Activated B cell treated with CpG ODN at 0.5 μM for 24 hours (primary cell): ENCODE measurements around the gene HSD3B7. TPM values are rescaled to one million over a fixed set of nuclear protein-coding genes. Genes with fewer than 3 reads are reported as not detected.
A peak's percentile ranks its signal among the peaks of the same experiment; 100 is the strongest.

Source experiments
- ATAC-seq: fragments of 200-7000 bp; cut with Tn5 transposase; one replicate; pipeline ENCODE4 v1.10.0; 2021; ENCODE audit warnings: low read depth, mild to moderate bottlenecking, moderate library complexity
- CTCF ChIA-PET: fragments of 350-600 bp; sonication (Branson Sonifier 250); formaldehyde crosslinking; loops from one replicate; lab custom pipeline; 2021; ENCODE audit warnings: antibody characterized with exemption; lab: Charles Lee
- POLR2A ChIA-PET: fragments of 350-600 bp; sonication (Branson Sonifier 250); formaldehyde crosslinking; loops from one replicate; lab custom pipeline; 2021; ENCODE audit warnings: antibody characterized with exemption; lab: Charles Lee
- DNase-seq: peaks from one replicate; pipeline ENCODE4 v3.0.0; 2022
- H3K27ac Mint-ChIP-seq: one replicate; pipeline ENCODE4 v1.8.0; 2020; ENCODE audit warnings: mixed read lengths
- H3K27me3 Mint-ChIP-seq: one replicate; pipeline ENCODE4 v1.8.0; 2021; ENCODE audit warnings: mixed read lengths
- H3K36me3 Mint-ChIP-seq: one replicate; pipeline ENCODE4 v1.8.0; 2021; ENCODE audit warnings: low read depth, mixed read lengths
- H3K4me1 Mint-ChIP-seq: one replicate; pipeline ENCODE4 v1.8.0; 2021; ENCODE audit warnings: mixed read lengths
- H3K4me3 Mint-ChIP-seq: one replicate; pipeline ENCODE4 v1.8.0; 2020; ENCODE audit warnings: mild to moderate bottlenecking, mixed read lengths
- H3K9me3 Mint-ChIP-seq: one replicate; pipeline ENCODE4 v1.8.0; 2020; ENCODE audit warnings: mixed read lengths
- intact Hi-C: fragments of 100-400 bp; cut with micrococcal nuclease; formaldehyde crosslinking; loops from one replicate; pipeline ENCODE4 v1.15.1; 2024
- total RNA-seq: library from RNA; stranded (reverse); gene quantifications from 2 replicates; pipeline ENCODE4 v1.2.3, GENCODE V29; 2022
- TF ChIP-seq, protein P1 (sequence below): fragments of 200-600 bp; IDR thresholded peaks from one replicate; pipeline ENCODE4 v1.8.0; 2022; ENCODE audit warnings: antibody characterized with exemption, mild to moderate bottlenecking

Gene HSD3B7
- total RNA-seq, 1 donor from 2014 or later, result 1.3 TPM

DNA sequence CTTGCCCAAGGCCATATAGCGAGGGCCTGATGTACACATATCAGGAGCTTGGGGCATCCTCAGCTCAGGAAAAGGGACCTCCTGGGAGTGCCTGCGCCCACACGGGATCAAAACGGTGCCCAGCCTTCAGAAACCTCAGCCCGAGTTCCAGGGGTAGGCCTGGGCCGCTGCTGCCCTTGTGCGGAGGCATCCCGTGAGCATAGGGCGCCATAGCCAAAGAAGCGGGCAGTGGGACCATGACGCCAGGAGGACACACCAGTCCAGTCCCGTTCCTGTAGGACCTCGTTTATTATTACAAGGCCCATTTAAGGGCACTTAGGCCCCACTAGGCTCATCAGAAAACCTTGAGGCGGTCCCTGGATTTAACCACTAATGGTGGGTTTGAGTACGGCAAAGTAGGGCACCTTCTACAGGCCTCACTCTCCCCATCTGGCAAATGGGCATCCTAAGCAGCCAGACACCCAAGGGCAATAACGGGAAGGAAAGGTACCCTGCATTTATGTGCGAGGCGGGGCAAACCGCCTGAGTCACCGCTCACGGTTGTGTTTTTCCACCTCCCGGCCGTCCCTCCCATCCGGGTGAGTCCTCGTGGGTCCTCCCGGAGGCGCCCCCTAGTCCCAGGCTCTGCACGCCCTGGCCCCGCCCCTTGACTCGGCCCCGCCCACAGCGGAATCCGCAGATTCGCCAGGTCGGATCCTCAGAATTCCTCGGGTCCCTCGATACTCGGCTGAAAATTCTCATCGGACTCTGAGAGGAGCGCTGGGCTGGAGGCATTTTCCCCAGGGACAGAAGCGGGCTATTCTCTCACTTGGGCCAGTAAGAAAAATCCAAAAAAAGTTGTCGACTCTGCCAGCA is 28.2 kb upstream of the HSD3B7 start:
- peak overlapping the region; percentile 95 for H3K4me3 Mint-ChIP-seq
- no peaks in the 10 kb centered on the region for H3K27me3 Mint-ChIP-seq
- ATAC-seq (peak; percentile 67), DNase-seq (peak; percentile 77)
- H3K27ac Mint-ChIP-seq, result peak overlapping the region; percentile 99
- H3K4me1 Mint-ChIP-seq, result peaks cover 31% of the 10 kb centered on the region
- ChIA-PET POLR2A (interaction anchor here (0.6 to 1.2 kb wide), 12 partner anchors 13 to 917 kb away, joined by 3 to 9 read pairs (median 4); partner anchors contain the start of genes ARMC5, KAT8, STX1B and ZNF267), CTCF (no interaction called here)
- no peaks in the 10 kb centered on the region for H3K9me3 Mint-ChIP-seq
- intact Hi-C loops, result loop anchor here (1.0 to 10.0 kb wide), 9 partner anchors 8 to 918 kb away; partner anchors contain the start of genes ARMC5, FBRS, KAT8 and ORAI3
- peaks cover 40% of the 10 kb centered on the region for H3K36me3 Mint-ChIP-seq
- TF ChIP-seq, protein P1, sequence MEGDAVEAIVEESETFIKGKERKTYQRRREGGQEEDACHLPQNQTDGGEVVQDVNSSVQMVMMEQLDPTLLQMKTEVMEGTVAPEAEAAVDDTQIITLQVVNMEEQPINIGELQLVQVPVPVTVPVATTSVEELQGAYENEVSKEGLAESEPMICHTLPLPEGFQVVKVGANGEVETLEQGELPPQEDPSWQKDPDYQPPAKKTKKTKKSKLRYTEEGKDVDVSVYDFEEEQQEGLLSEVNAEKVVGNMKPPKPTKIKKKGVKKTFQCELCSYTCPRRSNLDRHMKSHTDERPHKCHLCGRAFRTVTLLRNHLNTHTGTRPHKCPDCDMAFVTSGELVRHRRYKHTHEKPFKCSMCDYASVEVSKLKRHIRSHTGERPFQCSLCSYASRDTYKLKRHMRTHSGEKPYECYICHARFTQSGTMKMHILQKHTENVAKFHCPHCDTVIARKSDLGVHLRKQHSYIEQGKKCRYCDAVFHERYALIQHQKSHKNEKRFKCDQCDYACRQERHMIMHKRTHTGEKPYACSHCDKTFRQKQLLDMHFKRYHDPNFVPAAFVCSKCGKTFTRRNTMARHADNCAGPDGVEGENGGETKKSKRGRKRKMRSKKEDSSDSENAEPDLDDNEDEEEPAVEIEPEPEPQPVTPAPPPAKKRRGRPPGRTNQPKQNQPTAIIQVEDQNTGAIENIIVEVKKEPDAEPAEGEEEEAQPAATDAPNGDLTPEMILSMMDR, result no peak

DNA sequence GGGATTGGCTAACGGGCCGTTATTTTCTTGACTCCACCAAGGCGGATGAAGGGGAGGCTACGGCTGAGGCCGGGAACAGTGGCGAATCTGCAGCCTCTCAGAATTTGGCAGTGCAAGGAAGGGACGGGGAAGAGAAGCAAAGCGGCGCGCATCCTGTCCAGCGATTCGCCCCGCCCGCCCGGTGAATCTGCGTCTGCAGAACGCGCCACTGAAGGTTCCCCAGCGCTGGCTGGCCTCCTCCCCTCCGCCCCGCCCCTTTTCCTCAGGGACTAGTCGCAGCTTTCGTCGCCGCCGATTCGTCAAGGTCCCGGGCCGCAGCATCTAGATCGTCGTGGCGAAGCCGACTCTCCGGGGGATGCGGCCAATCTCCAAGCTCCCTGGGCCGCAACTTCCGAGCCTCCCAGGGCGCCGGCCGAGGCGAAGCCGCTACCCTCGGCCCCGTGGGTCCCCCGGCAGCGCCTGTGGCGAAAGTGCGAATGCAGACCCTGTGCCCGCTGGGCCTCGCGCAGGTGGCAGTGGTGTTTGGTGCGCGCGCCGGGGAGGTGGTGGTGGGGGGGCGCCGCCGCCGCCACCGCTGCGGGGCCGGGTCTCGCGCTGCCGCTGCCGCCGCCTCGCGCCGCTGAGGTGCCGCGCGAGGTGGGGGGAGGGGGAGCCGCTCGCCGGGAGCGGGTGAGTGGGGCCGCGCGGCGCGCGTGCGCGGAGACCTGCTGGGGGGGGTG is 27.4 kb upstream of the HSD3B7 start, which contains the start of gene SETD1A:
Gene SETD1A (plus strand): TSS at position 299 of the 719 bp plus-strand sequence. CDS start 978 bp downstream, outside the sequence.
- Mint-ChIP-seq H3K4me1 (peaks cover 31% of the 10 kb centered on the region), H3K36me3 (peaks cover 46% of the 10 kb centered on the region), H3K27ac (peak within 1 kb of the TSS; percentile 99), H3K4me3 (peak within 1 kb of the TSS; percentile 95), H3K27me3 (no peaks in the 10 kb centered on the region), H3K9me3 (no peaks in the 10 kb centered on the region)
- ATAC-seq (peak; percentile 87), DNase-seq (peak; percentile 89)
- TF ChIP-seq, protein P1, result no peak
- intact Hi-C loops, result loop anchor here (1.0 to 10.0 kb wide), 9 partner anchors 8 to 917 kb away; partner anchors contain the start of genes ARMC5, FBRS, KAT8 and ORAI3
- POLR2A ChIA-PET, result interaction anchor here (0.6 to 1.2 kb wide), 13 partner anchors 11 to 916 kb away, joined by 3 to 9 read pairs (median 3); partner anchors contain the start of genes ARMC5, KAT8, STX1B and ZNF267
- CTCF ChIA-PET, result no interaction called here

DNA sequence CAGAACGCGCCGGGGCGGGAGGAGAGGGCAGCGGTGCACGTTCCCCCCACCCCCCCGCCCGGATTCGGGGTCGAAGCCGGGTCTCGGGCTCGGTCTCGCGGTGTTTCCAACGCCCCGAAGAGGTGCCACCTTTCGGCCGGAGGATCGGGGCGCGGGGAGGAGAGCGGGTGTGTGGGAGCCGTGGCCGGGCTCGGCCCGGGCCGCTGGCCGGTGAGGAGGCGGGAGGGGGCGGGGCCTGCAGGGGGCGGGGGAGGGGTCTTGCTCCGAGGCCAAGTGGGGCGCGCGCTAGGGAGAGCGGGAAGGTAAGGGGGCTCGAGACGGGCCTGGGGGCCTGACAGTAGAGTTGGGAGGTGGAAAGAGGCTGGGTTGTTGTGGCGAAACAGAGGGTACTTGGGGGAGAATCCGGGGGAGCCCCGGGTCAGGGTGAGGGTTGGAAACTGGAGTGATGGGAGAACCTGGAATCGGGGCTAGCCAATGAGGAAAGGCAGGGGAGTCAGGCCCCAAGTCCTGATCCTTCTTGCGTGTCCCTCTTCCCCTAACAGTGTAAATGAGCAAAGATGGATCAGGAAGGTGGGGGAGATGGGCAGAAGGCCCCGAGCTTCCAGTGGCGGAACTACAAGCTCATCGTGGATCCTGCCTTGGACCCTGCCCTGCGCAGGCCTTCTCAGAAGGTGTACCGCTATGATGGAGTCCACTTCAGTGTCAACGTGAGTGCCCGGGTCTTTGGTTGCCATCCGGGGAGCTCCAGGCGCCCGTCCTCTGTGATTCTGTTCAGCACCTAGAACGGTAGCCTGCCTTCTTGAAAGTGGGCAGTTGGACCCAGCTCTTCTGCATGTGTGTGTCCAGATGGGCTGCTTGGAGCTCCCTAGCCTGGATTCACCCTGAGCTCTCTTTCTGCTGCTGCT is 26.6 kb upstream of the HSD3B7 start:
- H3K27ac Mint-ChIP-seq, result peak overlapping the region; percentile 87
- peak; percentile 15 for ATAC-seq
- DNase-seq, result no peak

DNA sequence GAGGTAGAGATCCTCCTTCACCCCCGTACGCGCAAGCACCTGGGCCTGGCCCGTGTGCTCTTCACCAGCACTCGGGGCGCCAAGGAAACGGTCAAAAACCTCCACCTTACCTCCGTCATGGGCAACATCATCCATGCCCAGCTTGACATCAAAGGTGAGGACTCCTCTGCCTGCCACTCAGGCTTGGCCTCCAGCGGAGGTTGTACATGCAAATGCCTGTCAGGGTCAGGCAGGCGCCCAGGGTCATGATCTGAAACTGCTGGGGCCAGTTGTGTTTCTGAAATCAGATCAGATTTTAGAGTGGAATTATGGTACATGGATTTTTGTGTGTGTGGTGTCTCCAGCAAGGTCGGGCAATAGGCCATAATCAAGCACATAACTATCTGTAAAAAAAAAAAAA is 23.6 kb upstream of the HSD3B7 start:
- Mint-ChIP-seq H3K4me1 (peaks cover 24% of the 10 kb centered on the region), H3K9me3 (no peaks in the 10 kb centered on the region), H3K27ac (no peak overlapping the region), H3K36me3 (peaks cover 73% of the 10 kb centered on the region), H3K4me3 (no peak overlapping the region), H3K27me3 (no peaks in the 10 kb centered on the region)
- TF ChIP-seq, protein P1, result no peak
- intact Hi-C loops, result no loop called here
- no peak for ATAC-seq
- DNase-seq, result no peak
- ChIA-PET POLR2A (interaction anchor here (0.7 to 0.9 kb wide), 2 partner anchors 24 to 35 kb away, joined by 3 read pairs; partner anchors contain the start of gene HSD3B7), CTCF (interaction anchor here (0.9 kb wide), 1 partner anchor 41 kb away, joined by 4 read pairs; no protein-coding TSS in a partner anchor)

More for the DNA sequence above, 26.6 kb upstream of the HSD3B7 start:
- Mint-ChIP-seq H3K4me1 (peaks cover 29% of the 10 kb centered on the region), H3K27me3 (no peaks in the 10 kb centered on the region), H3K36me3 (peaks cover 51% of the 10 kb centered on the region), H3K9me3 (no peaks in the 10 kb centered on the region), H3K4me3 (peak overlapping the region; percentile 88)
- intact Hi-C loops, result loop anchor here (5.0 to 10.0 kb wide), 2 partner anchors 159 to 916 kb away; partner anchors contain the start of genes KAT8 and ZNF267
- ChIA-PET POLR2A (interaction anchor here (0.6 to 1.2 kb wide), 13 partner anchors 11 to 502 kb away, joined by 3 to 9 read pairs (median 3); partner anchors contain the start of genes ARMC5, KAT8, ZNF646 and ZNF668), CTCF (interaction anchor here (1.7 kb wide), 1 partner anchor 9 kb away, joined by 4 read pairs; no protein-coding TSS in a partner anchor)
- TF ChIP-seq, protein P1, result no peak
